Adrenal gland (tissue), 5 donors: ENCODE measurements around the gene LATS2.

Source experiments
- POLR2A ChIP-seq, 2 donors: fragments of 450-650 bp; IDR thresholded peaks; one replicate each; pipeline ENCODE4 v1.6.1; 2017; ENCODE audit warnings: antibody characterized with exemption in 2 of 2, mild to moderate bottlenecking in 2 of 2, moderate library complexity in 1 of 2
- TF ChIP-seq, protein P1 (sequence below), 6 experiments: fragments of 450-650 bp in 4 of 6; fragments of 200-600 bp in 2 of 6; sonication (generic) in 1 of 6; IDR thresholded peaks; 1 replicate in 5 of 6; 2 replicates in 1 of 6; pipeline versions ENCODE4 v1.5.1 to v1.8.0; 2016 to 2021; ENCODE audit warnings: antibody characterized with exemption in 6 of 6, mild to moderate bottlenecking in 2 of 6, moderate library complexity in 1 of 6
- donor health status: DM: no; HTN: no; CAD: no.

DNA sequence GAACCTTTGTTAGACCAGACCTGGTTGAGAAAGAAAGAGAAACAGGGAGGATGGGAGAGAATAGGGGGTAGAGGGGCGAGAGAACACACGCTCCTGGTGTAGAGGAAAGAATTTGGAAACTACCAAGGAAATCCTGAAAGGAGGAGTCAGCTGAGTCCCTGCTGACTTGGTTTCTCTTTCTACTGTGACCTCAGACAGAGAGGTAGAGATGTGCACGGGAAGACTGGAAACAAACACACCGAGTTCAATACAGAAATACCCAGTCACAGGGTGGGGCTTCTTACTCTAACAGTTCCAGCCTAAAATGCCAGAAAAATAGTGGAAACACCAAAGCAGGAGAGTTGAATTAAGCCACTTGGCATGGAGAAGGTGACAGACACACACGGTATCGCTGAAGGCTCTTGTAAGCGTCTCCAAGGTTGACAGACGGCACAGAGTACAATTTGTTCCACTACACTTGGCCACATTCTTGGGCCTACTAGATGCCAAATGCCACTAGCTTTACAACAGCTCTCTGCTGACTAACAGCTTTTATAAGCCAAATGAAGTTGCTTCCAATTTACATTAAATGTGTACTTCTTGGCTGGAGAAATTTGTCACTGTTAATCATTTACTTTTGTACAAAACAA, 28.1 kb downstream of the LATS2 start:
- TF ChIP-seq, protein P1, sequence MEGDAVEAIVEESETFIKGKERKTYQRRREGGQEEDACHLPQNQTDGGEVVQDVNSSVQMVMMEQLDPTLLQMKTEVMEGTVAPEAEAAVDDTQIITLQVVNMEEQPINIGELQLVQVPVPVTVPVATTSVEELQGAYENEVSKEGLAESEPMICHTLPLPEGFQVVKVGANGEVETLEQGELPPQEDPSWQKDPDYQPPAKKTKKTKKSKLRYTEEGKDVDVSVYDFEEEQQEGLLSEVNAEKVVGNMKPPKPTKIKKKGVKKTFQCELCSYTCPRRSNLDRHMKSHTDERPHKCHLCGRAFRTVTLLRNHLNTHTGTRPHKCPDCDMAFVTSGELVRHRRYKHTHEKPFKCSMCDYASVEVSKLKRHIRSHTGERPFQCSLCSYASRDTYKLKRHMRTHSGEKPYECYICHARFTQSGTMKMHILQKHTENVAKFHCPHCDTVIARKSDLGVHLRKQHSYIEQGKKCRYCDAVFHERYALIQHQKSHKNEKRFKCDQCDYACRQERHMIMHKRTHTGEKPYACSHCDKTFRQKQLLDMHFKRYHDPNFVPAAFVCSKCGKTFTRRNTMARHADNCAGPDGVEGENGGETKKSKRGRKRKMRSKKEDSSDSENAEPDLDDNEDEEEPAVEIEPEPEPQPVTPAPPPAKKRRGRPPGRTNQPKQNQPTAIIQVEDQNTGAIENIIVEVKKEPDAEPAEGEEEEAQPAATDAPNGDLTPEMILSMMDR (IDR thresholded peaks at IDR 0.05), result no peak
- peak in 1 of 2 donors; percentile 10 for TF ChIP-seq POLR2A (IDR thresholded peaks at IDR 0.05)
